ENCODE measurements around the gene TEX28.

DNA sequence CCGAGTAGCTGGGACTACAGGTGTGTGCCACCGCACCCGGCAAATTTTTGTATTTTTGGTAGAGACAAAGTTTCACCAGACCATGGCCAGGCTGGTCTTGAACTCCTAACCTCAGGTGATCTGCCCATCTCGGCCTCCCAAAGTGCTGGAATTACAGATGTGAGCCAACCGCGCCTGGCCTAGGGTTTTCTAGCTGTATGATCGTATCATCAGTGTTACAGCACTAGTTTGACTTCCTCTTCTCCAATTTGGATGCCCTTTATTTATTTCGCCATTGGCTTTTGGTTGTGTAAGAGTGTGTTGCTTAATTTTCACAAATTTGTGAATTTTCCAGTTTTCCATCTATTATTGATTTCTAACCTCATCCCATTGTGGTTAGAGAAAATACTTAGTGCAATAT, 5.9 kb upstream of the TEX28 start:
- TF ChIP-seq, protein P1, sequence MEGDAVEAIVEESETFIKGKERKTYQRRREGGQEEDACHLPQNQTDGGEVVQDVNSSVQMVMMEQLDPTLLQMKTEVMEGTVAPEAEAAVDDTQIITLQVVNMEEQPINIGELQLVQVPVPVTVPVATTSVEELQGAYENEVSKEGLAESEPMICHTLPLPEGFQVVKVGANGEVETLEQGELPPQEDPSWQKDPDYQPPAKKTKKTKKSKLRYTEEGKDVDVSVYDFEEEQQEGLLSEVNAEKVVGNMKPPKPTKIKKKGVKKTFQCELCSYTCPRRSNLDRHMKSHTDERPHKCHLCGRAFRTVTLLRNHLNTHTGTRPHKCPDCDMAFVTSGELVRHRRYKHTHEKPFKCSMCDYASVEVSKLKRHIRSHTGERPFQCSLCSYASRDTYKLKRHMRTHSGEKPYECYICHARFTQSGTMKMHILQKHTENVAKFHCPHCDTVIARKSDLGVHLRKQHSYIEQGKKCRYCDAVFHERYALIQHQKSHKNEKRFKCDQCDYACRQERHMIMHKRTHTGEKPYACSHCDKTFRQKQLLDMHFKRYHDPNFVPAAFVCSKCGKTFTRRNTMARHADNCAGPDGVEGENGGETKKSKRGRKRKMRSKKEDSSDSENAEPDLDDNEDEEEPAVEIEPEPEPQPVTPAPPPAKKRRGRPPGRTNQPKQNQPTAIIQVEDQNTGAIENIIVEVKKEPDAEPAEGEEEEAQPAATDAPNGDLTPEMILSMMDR (IDR thresholded peaks at IDR 0.05 in 2 of 3, conservative IDR thresholded peaks at IDR 0.05 in 1 of 3; ENCODE audit: borderline replicate concordance in 1 of 3, insufficient read depth in 1 of 3, low read depth in 2 of 3, low read length in 2 of 3) = no peak
- TF ChIP-seq POLR2AphosphoS5 (IDR thresholded peaks at IDR 0.05; ENCODE audit: low read depth, low read length) = no peak
- TF ChIP-seq POLR2A (IDR thresholded peaks at IDR 0.05; ENCODE audit: borderline replicate concordance, extremely low read depth, insufficient read depth, insufficient read length) = no peak
- TF ChIP-seq CEBPB (IDR thresholded peaks at IDR 0.05; ENCODE audit: low read depth) = no peak
- no peak for TF ChIP-seq TCF7L2 (IDR thresholded peaks at IDR 0.05; ENCODE audit: borderline replicate concordance, extremely low read depth, insufficient read depth, insufficient read length)
- no peak for TF ChIP-seq ZFX (IDR thresholded peaks at IDR 0.05)
- no peak for TF ChIP-seq ZNF274 (IDR thresholded peaks at IDR 0.05; ENCODE audit: low read depth, low read length)
- TF ChIP-seq EZH2 (IDR thresholded peaks at IDR 0.05) = no peak
- no peak for TF ChIP-seq YY1 (IDR thresholded peaks at IDR 0.05; ENCODE audit: extremely low read depth, insufficient replicate concordance, low read depth, low read length)
- TF ChIP-seq ELF1 (IDR thresholded peaks at IDR 0.05; ENCODE audit: borderline replicate concordance, low read depth) = no peak
- no peak for TF ChIP-seq MAX (IDR thresholded peaks at IDR 0.05)
- TF ChIP-seq REST (IDR thresholded peaks at IDR 0.05; ENCODE audit: low read depth) = no peak
- no peak for TF ChIP-seq SP1 (IDR thresholded peaks at IDR 0.05; ENCODE audit: low read depth)

Data from HCT116 (cell line).